Astrocyte (in vitro differentiated cells and primary cell): ENCODE results near the gene TLE5. TPM values are rescaled to one million over a fixed set of nuclear protein-coding genes. Genes with fewer than 3 reads are reported as not detected.

Experiments used
- DNase-seq: peaks from one replicate; pipeline ENCODE4 v3.0.0-alpha.2; 2010; ENCODE audit warnings: low read depth
- FAIRE-seq: peaks from 2 replicates; lab custom pipeline; 2011; peaks lifted over from hg19 to GRCh38; lab: Jason Lieb, UNC
- H2AFZ ChIP-seq: 2 replicates; pipeline ENCODE4 v1.6.0; 2012; ENCODE audit warnings: low read depth, low read length, inconsistent platforms
- H3K27ac ChIP-seq: 2 replicates; pipeline ENCODE4 v1.5.1; 2011; ENCODE audit warnings: low read depth, low read length, inconsistent platforms
- H3K27me3 ChIP-seq: 2 replicates; pipeline ENCODE4 v1.6.0; 2011; ENCODE audit warnings: low read length, inconsistent platforms; ENCODE audit not compliant: insufficient read depth
- H3K36me3 ChIP-seq: 2 replicates; pipeline ENCODE4 v1.5.1; 2011; ENCODE audit warnings: low read length, inconsistent platforms; ENCODE audit not compliant: insufficient read depth
- H3K4me1 ChIP-seq: 2 replicates; pipeline ENCODE4 v1.5.1; 2011; ENCODE audit warnings: low read length, inconsistent platforms; ENCODE audit not compliant: insufficient read depth
- H3K4me2 ChIP-seq: 2 replicates; pipeline ENCODE4 v1.6.0; 2012; ENCODE audit warnings: low read length, inconsistent platforms
- H3K4me3 ChIP-seq: 2 replicates; pipeline ENCODE4 v1.5.1; 2011; ENCODE audit warnings: low read depth, mild to moderate bottlenecking, low read length, inconsistent platforms; ENCODE audit not compliant: insufficient read depth
- H3K79me2 ChIP-seq: 2 replicates; pipeline ENCODE4 v1.6.0; 2012; ENCODE audit warnings: mild to moderate bottlenecking, low read length, inconsistent platforms; ENCODE audit not compliant: insufficient read depth
- H3K9ac ChIP-seq: 2 replicates; pipeline ENCODE4 v1.6.0; 2012; ENCODE audit warnings: mild to moderate bottlenecking, low read length, inconsistent platforms
- H3K9me3 ChIP-seq: 2 replicates; pipeline ENCODE4 v1.5.1; 2012; ENCODE audit warnings: low read depth, mild to moderate bottlenecking, low read length, inconsistent platforms; ENCODE audit not compliant: insufficient read depth
- H4K20me1 ChIP-seq: 2 replicates; pipeline ENCODE4 v1.6.0; 2012; ENCODE audit warnings: low read length, inconsistent platforms; ENCODE audit not compliant: insufficient read depth
- H3K27ac Mint-ChIP-seq: one replicate; pipeline ENCODE4 v1.8.0; 2021; ENCODE audit warnings: mild to moderate bottlenecking, mixed read lengths; ENCODE audit not compliant: unreplicated experiment
- H3K27me3 Mint-ChIP-seq: one replicate; pipeline ENCODE4 v1.8.0; 2021; ENCODE audit warnings: low read depth, mixed read lengths; ENCODE audit not compliant: unreplicated experiment
- H3K36me3 Mint-ChIP-seq: one replicate; pipeline ENCODE4 v1.8.0; 2021; ENCODE audit warnings: low read depth, mixed read lengths; ENCODE audit not compliant: unreplicated experiment
- H3K4me1 Mint-ChIP-seq: one replicate; pipeline ENCODE4 v1.8.0; 2021; ENCODE audit warnings: low read depth, mixed read lengths; ENCODE audit not compliant: unreplicated experiment
- H3K4me3 Mint-ChIP-seq: one replicate; pipeline ENCODE4 v1.8.0; 2021; ENCODE audit warnings: mild to moderate bottlenecking, moderate library complexity, mixed read lengths; ENCODE audit not compliant: unreplicated experiment
- H3K9me3 Mint-ChIP-seq: one replicate; pipeline ENCODE4 v1.8.0; 2021; ENCODE audit warnings: mild to moderate bottlenecking, mixed read lengths; ENCODE audit not compliant: unreplicated experiment
- CTCF ChIP-seq: IDR thresholded peaks from 2 replicates; pipeline ENCODE4 v1.5.1; 2011; ENCODE audit warnings: low read depth, mild to moderate bottlenecking, inconsistent platforms, low read length, moderate library complexity; ENCODE audit not compliant: insufficient read depth
- EZH2 ChIP-seq: IDR thresholded peaks from 2 replicates; pipeline ENCODE4 v1.6.1; 2012; ENCODE audit warnings: mild to moderate bottlenecking, low read length, inconsistent platforms; ENCODE audit not compliant: insufficient read depth
- total RNA-seq: library from RNA; stranded (reverse); gene quantifications from 2 replicates; pipeline ENCODE4 v1.2.1, GENCODE V29; 2021

TLE5 gene
- total RNA-seq, 1 donor from 2014 or later, result 210 TPM

- Histone ChIP-seq H3K4me2 (no peak overlapping the region), H4K20me1 (no peaks in the 10 kb centered on the region), H2AFZ (no peak overlapping the region), H3K9me3 (no peaks in the 10 kb centered on the region), H3K27ac (no peak overlapping the region), H3K27me3 (peaks cover 44% of the 10 kb centered on the region), H3K79me2 (no peaks in the 10 kb centered on the region), H3K4me1 (no peaks in the 10 kb centered on the region), H3K4me3 (no peak overlapping the region), H3K36me3 (no peaks in the 10 kb centered on the region), H3K9ac (no peak overlapping the region)
- H3K27ac Mint-ChIP-seq, result no peak overlapping the region
- H3K4me1 Mint-ChIP-seq, result no peaks in the 10 kb centered on the region
- no peak for FAIRE-seq
- peaks cover 6% of the 10 kb centered on the region for H3K9me3 Mint-ChIP-seq
- DNase-seq, result no peak
- H3K4me3 Mint-ChIP-seq, result no peak overlapping the region
- H3K36me3 Mint-ChIP-seq, result peaks cover 4% of the 10 kb centered on the region
- peaks cover 56% of the 10 kb centered on the region for H3K27me3 Mint-ChIP-seq
- TF ChIP-seq EZH2 (no peak), CTCF (no peak)
Observed at GRCh38 chr19:3025549-3025886, 36.8 kb downstream of the TLE5 start.

GRCh38 chr19:3024870-3025548 lies 37.3 kb downstream of the TLE5 start:
- H3K4me1 ChIP-seq, result no peaks in the 10 kb centered on the region
- H3K79me2 ChIP-seq, result no peaks in the 10 kb centered on the region
- no peaks in the 10 kb centered on the region for H4K20me1 ChIP-seq
- peaks cover 39% of the 10 kb centered on the region for H3K27me3 ChIP-seq
- no peak overlapping the region for H3K27ac Mint-ChIP-seq
- H3K27ac ChIP-seq, result no peak overlapping the region
- H2AFZ ChIP-seq, result no peak overlapping the region
- DNase-seq (no peak), FAIRE-seq (no peak)
- H3K9me3 ChIP-seq, result no peaks in the 10 kb centered on the region
- no peak overlapping the region for H3K9ac ChIP-seq
- H3K4me3 ChIP-seq, result no peak overlapping the region
- no peaks in the 10 kb centered on the region for H3K4me1 Mint-ChIP-seq
- no peaks in the 10 kb centered on the region for H3K36me3 ChIP-seq
- peaks cover 6% of the 10 kb centered on the region for H3K9me3 Mint-ChIP-seq
- TF ChIP-seq EZH2 (peak; percentile 46), CTCF (no peak)
- no peak overlapping the region for H3K4me2 ChIP-seq
- H3K36me3 Mint-ChIP-seq, result peaks cover 4% of the 10 kb centered on the region
- H3K4me3 Mint-ChIP-seq, result no peak overlapping the region
- H3K27me3 Mint-ChIP-seq, result peaks cover 55% of the 10 kb centered on the region

- H3K4me1 Mint-ChIP-seq, result no peaks in the 10 kb centered on the region
- H3K9me3 ChIP-seq, result no peaks in the 10 kb centered on the region
- H3K36me3 Mint-ChIP-seq, result peaks cover 4% of the 10 kb centered on the region
- no peak overlapping the region for H3K4me2 ChIP-seq
- peaks cover 34% of the 10 kb centered on the region for H3K27me3 ChIP-seq
- no peak for FAIRE-seq
- no peaks in the 10 kb centered on the region for H3K4me1 ChIP-seq
- H3K4me3 Mint-ChIP-seq, result no peak overlapping the region
- H3K9ac ChIP-seq, result no peak overlapping the region
- H3K79me2 ChIP-seq, result no peaks in the 10 kb centered on the region
- H3K36me3 ChIP-seq, result no peaks in the 10 kb centered on the region
- TF ChIP-seq CTCF (no peak), EZH2 (no peak)
- H4K20me1 ChIP-seq, result no peaks in the 10 kb centered on the region
- H3K4me3 ChIP-seq, result no peak overlapping the region
- no peak overlapping the region for H3K27ac Mint-ChIP-seq
- peaks cover 6% of the 10 kb centered on the region for H3K9me3 Mint-ChIP-seq
- no peak overlapping the region for H3K27ac ChIP-seq
- no peak overlapping the region for H2AFZ ChIP-seq
- DNase-seq, result no peak
- peaks cover 54% of the 10 kb centered on the region for H3K27me3 Mint-ChIP-seq
Observed at GRCh38 chr19:3024509-3024869, 37.8 kb downstream of the TLE5 start.
